Measurements from ENCODE around the gene HAVCR2. TPM values are rescaled to one million over a fixed set of nuclear protein-coding genes. Genes with fewer than 3 reads are reported as not detected.
"Not testable (repeated sequence)": the region's sequence is repeated elsewhere in the genome, so short reads cannot be mapped to it uniquely, and the experiment has no call there.

Gene HAVCR2
- polyA plus RNA-seq, 10 donors = 1.5 to 3.1 (median 2.3) TPM

GRCh38 chr5:157100140-157100679 lies 8.6 kb downstream of the HAVCR2 start:
- no peak for DNase-seq

GRCh38 chr5:157088342-157088990 lies 20.4 kb downstream of the HAVCR2 start:
- DNase-seq = no peak

- no peak for DNase-seq
These were observed 22.0 kb downstream of the HAVCR2 start for GRCh38 chr5:157086751-157087359.

- DNase-seq = peak in 1 of 3 donors; percentile 6
These were observed 22.9 kb downstream of the HAVCR2 start for GRCh38 chr5:157085930-157086329.

GRCh38 chr5:157080286-157080685 lies 28.6 kb downstream of the HAVCR2 start:
- DNase-seq = no peak

- DNase-seq = no peak
These were observed 32.3 kb downstream of the HAVCR2 start for GRCh38 chr5:157076558-157076957.

- no peak for DNase-seq
These were observed 36.3 kb downstream of the HAVCR2 start for GRCh38 chr5:157072508-157072907.

- DNase-seq = no peak
These were observed 38.9 kb downstream of the HAVCR2 start for GRCh38 chr5:157069949-157070348.

- DNase-seq = no peak
These were observed 40.1 kb downstream of the HAVCR2 start for GRCh38 chr5:157068785-157069184.

- DNase-seq = no peak
These were observed 40.5 kb downstream of the HAVCR2 start for GRCh38 chr5:157068339-157068738.

- DNase-seq = no peak
These were observed 41.8 kb downstream of the HAVCR2 start for GRCh38 chr5:157067005-157067404.

GRCh38 chr5:157066080-157066479 lies 42.8 kb downstream of the HAVCR2 start:
- DNase-seq = no peak

- no peak for DNase-seq
These were observed 44.9 kb downstream of the HAVCR2 start for GRCh38 chr5:157063776-157064430.

- no peak for DNase-seq
These were observed 49.0 kb downstream of the HAVCR2 start for GRCh38 chr5:157059891-157060290.

- no peak for DNase-seq
These were observed 49.7 kb downstream of the HAVCR2 start, which contains the start of gene HAVCR1 for GRCh38 chr5:157059093-157059539. TSS of gene HAVCR1 (minus strand) at chr5:157059116. CDS start at chr5:157057943, 1,173 bp downstream.

- no peak for DNase-seq
These were observed 51.1 kb downstream of the HAVCR2 start for GRCh38 chr5:157057459-157058370.

GRCh38 chr5:157056848-157057247 lies 52.0 kb downstream of the HAVCR2 start:
- DNase-seq = not testable (repeated sequence)

GRCh38 chr5:157051604-157052245 lies 57.1 kb downstream of the HAVCR2 start:
- no peak for DNase-seq

GRCh38 chr5:157050050-157050449 lies 58.8 kb downstream of the HAVCR2 start:
- DNase-seq = no peak

GRCh38 chr5:157049605-157050004 lies 59.2 kb downstream of the HAVCR2 start:
- DNase-seq = no peak

- no peak for DNase-seq
These were observed 60.9 kb downstream of the HAVCR2 start for GRCh38 chr5:157047898-157048297.

All from muscle of back (tissue), 11 donors.